Measurements from ENCODE around the gene DBI.

DNA sequence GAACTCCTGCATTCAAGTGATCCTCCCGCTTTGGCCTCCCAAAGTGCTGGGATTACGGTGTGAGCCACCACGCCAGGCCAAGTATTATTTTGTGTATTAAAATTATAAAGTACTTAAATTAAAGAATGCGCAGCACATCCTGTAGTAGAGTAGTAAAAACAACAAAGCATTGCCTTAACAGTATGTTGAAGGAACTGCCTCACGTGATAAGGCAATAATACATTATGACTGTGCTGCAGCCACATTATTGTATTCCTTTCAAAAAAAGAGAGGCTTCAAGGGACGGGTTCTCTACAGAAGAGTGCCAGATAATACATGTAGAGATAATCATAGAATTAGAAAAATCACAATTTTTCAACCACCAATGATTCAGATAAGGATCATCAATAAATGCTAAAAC lies 33.8 kb upstream of the DBI start:
- TF ChIP-seq POLR2AphosphoS5 (IDR thresholded peaks at IDR 0.05; ENCODE audit: low read depth, low read length) (no peak), TAF1 (IDR thresholded peaks at IDR 0.05; ENCODE audit: borderline replicate concordance, insufficient read depth, low read length) (no peak)
- TF ChIP-seq, protein P1, sequence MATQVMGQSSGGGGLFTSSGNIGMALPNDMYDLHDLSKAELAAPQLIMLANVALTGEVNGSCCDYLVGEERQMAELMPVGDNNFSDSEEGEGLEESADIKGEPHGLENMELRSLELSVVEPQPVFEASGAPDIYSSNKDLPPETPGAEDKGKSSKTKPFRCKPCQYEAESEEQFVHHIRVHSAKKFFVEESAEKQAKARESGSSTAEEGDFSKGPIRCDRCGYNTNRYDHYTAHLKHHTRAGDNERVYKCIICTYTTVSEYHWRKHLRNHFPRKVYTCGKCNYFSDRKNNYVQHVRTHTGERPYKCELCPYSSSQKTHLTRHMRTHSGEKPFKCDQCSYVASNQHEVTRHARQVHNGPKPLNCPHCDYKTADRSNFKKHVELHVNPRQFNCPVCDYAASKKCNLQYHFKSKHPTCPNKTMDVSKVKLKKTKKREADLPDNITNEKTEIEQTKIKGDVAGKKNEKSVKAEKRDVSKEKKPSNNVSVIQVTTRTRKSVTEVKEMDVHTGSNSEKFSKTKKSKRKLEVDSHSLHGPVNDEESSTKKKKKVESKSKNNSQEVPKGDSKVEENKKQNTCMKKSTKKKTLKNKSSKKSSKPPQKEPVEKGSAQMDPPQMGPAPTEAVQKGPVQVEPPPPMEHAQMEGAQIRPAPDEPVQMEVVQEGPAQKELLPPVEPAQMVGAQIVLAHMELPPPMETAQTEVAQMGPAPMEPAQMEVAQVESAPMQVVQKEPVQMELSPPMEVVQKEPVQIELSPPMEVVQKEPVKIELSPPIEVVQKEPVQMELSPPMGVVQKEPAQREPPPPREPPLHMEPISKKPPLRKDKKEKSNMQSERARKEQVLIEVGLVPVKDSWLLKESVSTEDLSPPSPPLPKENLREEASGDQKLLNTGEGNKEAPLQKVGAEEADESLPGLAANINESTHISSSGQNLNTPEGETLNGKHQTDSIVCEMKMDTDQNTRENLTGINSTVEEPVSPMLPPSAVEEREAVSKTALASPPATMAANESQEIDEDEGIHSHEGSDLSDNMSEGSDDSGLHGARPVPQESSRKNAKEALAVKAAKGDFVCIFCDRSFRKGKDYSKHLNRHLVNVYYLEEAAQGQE (IDR thresholded peaks at IDR 0.05; ENCODE audit: insufficient read depth in 1 of 2, low read depth in 2 of 2, low read length in 2 of 2) = no peak

All from PFSK-1 (cell line).